HG03103 (cell line): ENCODE measurements around the gene KCNAB1.
"Not testable (repeated sequence)": the region's sequence is repeated elsewhere in the genome, so short reads cannot be mapped to it uniquely, and the experiment has no call there.

Experiments
- ATAC-seq: cut with Tn5 transposase; IDR thresholded peaks from one replicate; pipeline ENCODE4 v1.9.1; 2021; ENCODE audit warnings: low read depth; ENCODE audit not compliant: unreplicated experiment

Gene KCNAB1

DNA sequence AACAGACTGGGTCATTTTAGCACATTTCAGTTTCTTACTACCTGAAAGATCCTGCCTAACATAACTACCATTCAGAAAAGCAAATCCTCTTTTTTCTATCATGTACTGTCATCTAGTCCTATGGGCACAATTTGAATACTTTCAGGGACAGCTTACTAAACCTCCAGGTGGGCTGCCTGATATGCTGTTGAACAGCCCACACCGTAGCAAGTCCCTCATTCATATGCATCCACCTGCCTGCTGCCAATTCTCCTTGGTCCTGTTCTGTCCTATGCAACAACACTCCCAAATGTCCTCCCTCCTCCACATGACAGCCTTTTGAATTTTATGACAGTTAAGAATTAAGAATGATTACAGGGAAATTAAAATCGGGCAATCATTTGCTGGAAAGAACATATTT is 137.9 kb downstream of the KCNAB1 start:
- no peak for ATAC-seq

DNA sequence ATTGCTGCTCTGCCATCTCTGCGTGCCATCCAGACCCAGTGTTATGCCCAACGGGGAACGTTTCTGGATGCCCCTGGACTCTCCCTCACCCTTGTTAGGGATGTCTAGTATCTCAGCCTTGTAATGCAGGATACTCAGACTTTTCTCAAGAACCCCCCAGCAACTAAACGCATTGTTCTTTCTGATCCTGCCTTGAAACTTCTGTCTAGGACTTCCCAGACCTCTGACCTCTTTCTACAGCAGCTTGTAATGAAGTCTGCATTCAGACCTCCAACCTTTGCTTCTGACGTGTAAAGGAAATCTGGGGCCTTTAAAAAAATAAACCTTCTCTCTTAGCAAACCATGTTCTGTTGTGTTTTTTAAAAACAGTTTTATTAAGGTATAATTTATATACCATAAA is 139.5 kb downstream of the KCNAB1 start:
- ATAC-seq = no peak

GRCh38 chr3:156260331-156260730 is 140.0 kb downstream of the KCNAB1 start:
- no peak for ATAC-seq

DNA sequence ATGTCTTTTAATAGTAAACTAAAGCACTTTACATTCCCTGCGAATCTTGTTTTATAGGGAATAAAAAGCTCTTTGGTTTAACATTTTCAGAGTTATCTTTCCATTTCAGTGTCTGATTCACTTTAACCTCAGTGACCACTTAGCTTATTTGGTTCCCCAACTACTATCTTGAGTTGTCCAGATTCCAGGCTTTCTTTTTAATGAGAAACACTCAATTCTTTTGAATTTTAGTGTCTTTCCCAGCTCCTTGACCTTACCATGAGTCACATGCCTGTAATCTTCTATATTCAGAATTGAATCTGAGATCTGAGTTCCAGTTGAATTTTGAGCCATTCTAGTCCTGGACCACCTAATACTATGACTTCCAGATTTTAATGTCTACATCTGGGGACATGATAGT is 144.4 kb downstream of the KCNAB1 start:
- no peak for ATAC-seq

DNA sequence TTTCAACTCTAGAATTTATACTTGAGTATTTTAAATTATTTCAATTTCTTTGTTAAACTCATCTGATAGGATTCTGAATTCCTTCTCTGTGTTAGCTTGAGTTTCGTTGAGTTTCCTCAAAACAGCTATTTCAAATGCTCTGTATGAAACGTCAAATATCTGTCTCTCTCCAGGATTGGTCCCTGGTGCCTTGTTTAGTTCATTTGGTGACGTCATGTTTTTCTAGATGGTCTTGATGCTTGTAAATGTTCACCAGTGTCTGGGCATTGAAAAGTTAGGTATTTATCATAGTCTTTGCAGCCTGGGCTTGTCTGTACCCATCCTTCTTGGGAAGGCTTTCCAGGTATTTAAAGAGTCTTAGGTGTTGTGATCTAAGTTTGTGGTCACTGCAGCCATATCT is 151.1 kb downstream of the KCNAB1 start:
- no peak for ATAC-seq

DNA sequence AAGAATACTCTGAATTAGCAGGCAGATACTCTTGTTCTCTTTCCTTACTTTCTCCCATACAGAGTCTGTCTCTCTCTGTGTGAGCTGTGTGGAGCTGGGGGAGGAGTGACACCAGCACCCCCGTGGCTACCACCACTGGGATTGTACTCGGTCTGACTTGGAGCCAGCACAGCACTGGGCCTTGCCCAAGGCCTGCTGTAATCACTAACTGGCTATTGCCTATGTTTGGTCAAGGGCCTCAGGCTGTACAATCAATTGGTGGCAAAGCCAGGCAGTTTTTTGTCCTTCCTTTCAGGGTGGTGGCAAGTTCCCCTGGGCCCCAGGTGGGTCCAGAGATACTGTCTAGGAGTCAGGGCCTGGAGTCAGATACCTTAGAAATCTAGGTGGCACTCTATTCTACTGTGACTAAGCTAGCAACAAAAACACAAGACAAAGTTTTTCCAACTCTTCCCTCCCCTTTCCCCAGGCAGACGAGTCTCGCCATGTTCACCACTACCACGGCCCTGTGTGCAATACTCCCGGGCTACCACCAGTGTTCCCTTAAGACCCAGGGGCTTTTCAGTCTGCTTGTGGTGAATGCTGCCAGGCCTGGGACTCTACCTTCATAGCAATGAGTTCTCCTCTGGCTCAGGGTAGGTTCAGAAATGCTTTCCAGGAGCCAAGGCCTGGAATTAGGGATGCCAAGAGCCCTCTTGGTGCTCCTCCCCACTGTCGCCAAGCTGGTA is 151.8 kb downstream of the KCNAB1 start:
- no peak for ATAC-seq

- ATAC-seq = no peak
These were observed 152.8 kb downstream of the KCNAB1 start for GRCh38 chr3:156273111-156273694.

GRCh38 chr3:156274791-156275190 is 154.4 kb downstream of the KCNAB1 start:
- no peak for ATAC-seq

- ATAC-seq = not testable (repeated sequence)
These were observed 164.3 kb downstream of the KCNAB1 start for GRCh38 chr3:156284637-156285036.

- no peak for ATAC-seq
These were observed 165.2 kb downstream of the KCNAB1 start for GRCh38 chr3:156285626-156286025.

GRCh38 chr3:156290924-156291271 is 170.5 kb downstream of the KCNAB1 start:
- no peak for ATAC-seq

DNA sequence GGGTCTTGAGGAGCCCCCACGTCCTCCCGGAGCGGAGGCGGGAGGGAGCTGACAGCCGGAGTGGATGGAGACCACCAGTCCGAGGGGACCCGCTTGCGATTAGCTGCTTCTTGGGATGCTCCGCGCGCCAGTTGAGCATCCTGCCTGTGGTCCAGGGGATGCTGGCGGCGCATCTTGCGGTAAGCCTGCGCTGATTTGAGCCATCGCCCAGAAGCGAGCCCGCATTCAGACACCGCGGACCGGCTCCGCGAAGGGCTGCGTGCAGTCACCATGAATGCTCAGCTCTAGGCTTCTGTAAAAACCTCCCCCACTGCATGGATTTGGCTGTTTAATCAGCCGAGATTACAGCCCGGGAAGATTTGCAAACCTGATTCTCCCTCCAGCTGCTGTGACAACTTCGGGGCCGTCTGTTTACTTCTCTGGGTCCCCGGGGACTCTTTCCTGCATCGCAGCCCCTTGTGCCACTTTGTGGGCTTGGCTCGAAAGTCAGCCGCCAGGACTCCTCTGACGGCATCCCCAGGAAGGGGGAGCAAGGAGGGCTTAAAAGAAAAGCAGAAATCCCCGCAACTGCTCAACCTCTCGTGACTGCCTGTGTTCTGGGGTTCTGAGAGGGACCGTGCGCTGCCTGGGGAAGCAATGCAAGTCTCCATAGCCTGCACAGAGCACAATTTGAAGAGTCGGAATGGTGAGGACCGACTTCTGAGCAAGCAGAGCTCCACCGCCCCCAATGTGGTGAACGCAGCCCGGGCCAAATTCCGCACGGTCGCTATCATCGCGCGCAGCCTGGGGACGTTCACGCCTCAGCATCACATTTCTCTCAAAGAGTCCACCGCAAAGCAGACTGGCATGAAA is 171.1 kb downstream of the KCNAB1 start:
- no peak for ATAC-seq

- ATAC-seq = no peak
These were observed 173.2 kb downstream of the KCNAB1 start for GRCh38 chr3:156293566-156293965.

GRCh38 chr3:156297582-156297981 is 177.2 kb downstream of the KCNAB1 start:
- ATAC-seq = no peak

GRCh38 chr3:156298014-156298413 is 177.6 kb downstream of the KCNAB1 start:
- ATAC-seq = no peak

DNA sequence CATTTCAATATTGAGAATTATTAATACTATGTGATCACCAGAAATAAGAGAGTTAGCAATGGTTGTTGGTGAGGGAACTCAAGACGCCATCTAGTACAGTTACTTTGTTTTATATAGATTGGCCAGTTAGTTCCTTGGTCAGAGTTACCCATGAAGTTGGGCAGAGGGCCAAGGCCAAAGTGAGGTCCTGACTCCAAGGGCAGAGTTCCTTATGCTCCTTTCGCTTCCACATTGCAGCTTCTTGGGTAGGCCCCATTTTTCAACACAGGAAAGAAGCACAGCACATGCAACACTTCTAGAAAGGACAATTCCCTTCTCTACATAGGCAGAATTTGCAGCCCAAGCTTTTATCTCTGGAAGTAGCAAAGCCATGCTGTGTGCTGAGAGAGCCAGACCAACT is 178.6 kb downstream of the KCNAB1 start:
- no peak for ATAC-seq

GRCh38 chr3:156299569-156299968 is 179.2 kb downstream of the KCNAB1 start:
- no peak for ATAC-seq

- ATAC-seq = no peak
These were observed 180.0 kb downstream of the KCNAB1 start for GRCh38 chr3:156300371-156300770.

DNA sequence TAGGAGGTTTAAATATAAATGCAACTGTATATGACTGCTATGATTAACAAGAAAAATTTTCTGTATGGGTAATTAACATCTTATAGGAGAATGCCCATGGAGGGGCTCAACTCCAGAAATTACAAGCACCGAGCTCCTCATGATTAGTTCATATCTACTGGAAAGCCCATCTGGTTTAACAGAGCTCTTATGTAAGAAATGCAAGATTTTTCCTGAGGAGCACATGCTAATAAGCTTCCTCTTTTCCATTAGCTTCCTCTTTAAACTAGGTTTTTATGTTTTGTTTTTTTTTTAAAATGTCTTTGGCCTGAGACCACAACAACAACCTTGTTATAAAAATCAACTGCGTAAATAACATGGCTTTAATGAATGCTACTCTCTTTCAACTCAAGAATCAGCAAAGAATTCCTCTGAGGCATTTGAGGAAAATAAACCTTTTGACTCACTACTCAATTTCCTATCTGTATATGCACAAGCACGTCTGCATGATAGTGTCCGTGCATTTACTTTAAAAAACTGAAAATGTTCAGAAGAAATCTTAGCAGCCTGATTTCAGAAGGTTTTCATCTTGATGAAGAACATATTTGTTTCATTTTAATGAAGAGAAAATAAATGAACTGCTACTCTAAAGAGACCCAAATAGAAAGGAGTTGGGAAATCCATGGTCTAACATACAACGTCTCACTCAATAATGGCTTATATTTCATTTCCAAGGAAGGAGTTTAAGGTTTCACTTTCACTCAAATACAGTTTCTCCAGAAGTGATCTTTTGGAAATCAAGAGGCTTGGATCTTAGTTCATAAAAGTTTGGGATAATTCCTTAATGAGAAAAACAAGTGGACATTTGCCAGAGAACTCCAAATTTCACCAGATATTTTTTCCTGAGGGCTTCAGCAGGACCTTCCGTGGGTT is 180.8 kb downstream of the KCNAB1 start:
- ATAC-seq = no peak

DNA sequence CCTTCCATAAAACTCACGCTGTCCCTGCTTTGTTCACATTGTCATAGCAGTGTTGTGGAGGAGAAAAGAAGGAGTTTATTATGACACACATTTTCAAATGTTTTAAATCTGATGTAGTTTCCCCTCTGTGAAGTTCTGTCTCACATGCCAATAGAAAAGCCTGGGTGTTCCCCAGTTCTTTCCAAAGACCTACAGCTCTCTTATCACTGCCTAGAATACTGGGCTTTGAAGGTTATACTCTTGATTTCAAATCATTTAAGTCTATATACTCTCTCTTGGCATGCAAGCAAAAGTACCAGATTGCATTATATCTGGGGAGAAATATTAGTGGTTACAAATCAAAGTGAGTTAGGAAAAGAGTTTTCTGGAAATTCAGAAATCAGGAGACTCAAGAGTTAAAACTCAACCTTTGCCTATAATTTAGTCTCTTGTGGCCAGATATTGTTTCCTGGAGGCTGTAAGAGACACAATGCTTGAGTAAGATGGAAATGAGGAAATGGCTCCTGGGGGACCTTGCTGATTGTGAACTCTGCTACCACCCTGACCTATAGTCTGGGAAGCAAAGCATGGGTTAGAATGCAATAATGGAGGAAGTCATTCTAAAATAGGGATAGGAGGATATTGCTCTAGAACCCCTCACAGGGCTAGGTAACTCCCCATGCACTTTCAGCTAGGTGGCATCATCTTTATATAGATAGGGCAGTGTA is 182.8 kb downstream of the KCNAB1 start:
- no peak for ATAC-seq
